SK-N-SH treated with all-trans-retinoic acid at 6 μM for 48 hours (cell line): ENCODE measurements around the gene AKAP17A.

Source experiments
- CREB5 ChIP-seq: fragments of 250-450 bp; sonication (Bioruptor Pico); IDR thresholded peaks from 2 replicates; pipeline ENCODE4 v1.5.1; 2020; ENCODE audit warnings: low read depth, mild to moderate bottlenecking, moderate library complexity
- OSR1 ChIP-seq: fragments of 250-450 bp; sonication (Bioruptor Pico); IDR thresholded peaks from 2 replicates; pipeline ENCODE4 v1.8.0; 2022; ENCODE audit warnings: moderate library complexity, mild to moderate bottlenecking, inconsistent platforms
- PATZ1 ChIP-seq: fragments of 250-450 bp; sonication (Bioruptor Pico); IDR thresholded peaks from 2 replicates; pipeline ENCODE4 v1.8.0; 2020; ENCODE audit warnings: mild to moderate bottlenecking, moderate library complexity, borderline replicate concordance
- POU6F1 ChIP-seq: fragments of 250-450 bp; sonication (Bioruptor Pico); IDR thresholded peaks from 2 replicates; pipeline ENCODE4 v1.8.0; 2021; ENCODE audit warnings: low read depth, mild to moderate bottlenecking, moderate library complexity, borderline replicate concordance
- PPARA ChIP-seq: fragments of 250-450 bp; sonication (Bioruptor Pico); IDR thresholded peaks from 2 replicates; pipeline ENCODE4 v1.5.0; 2020; ENCODE audit warnings: mild to moderate bottlenecking, borderline replicate concordance
- RARB ChIP-seq: fragments of 250-450 bp; sonication (Bioruptor Pico); IDR thresholded peaks from 2 replicates; pipeline ENCODE4 v1.8.0; 2021; ENCODE audit warnings: mild to moderate bottlenecking, moderate library complexity
- SNAI2 ChIP-seq: fragments of 250-450 bp; sonication (Bioruptor Pico); IDR thresholded peaks from 2 replicates; pipeline ENCODE4 v1.5.0; 2020; ENCODE audit warnings: mild to moderate bottlenecking, moderate library complexity
- ZFP3 ChIP-seq: fragments of 250-450 bp; sonication (Bioruptor Pico); IDR thresholded peaks from 2 replicates; pipeline ENCODE4 v1.5.0; 2020; ENCODE audit warnings: mild to moderate bottlenecking, moderate library complexity

GRCh38 chrX:1554469-1555210, 36.8 kb upstream of the AKAP17A start:
- TF ChIP-seq PATZ1 (no peak), RARB (CRISPR knock-in tag) (no peak), PPARA (CRISPR knock-in tag) (no peak), CREB5 (CRISPR knock-in tag) (no peak), POU6F1 (CRISPR knock-in tag) (no peak), OSR1 (CRISPR knock-in tag) (no peak), SNAI2 (CRISPR knock-in tag) (no peak), ZFP3 (no peak)
